H1 (cell line): Measurements from ENCODE around the gene NHS.

ENCODE experiments used
- ATF2 ChIP-seq: IDR thresholded peaks from 2 replicates; pipeline ENCODE4 v1.6.1; 2012; ENCODE audit warnings: low read length, inconsistent platforms
- CEBPB ChIP-seq: IDR thresholded peaks from 2 replicates; pipeline ENCODE4 v1.6.1; 2012; ENCODE audit warnings: low read depth, low read length
- CTCF ChIP-seq, 3 experiments: IDR thresholded peaks; 1 replicate in 2 of 3; 2 replicates in 1 of 3; pipeline versions ENCODE4 v1.5.1 to v1.6.1; 2011; ENCODE audit warnings: low read length in 3 of 3, mild to moderate bottlenecking in 3 of 3, inconsistent platforms in 2 of 3, low read depth in 1 of 3, moderate library complexity in 1 of 3; ENCODE audit not compliant: insufficient read depth in 1 of 3; ENCODE audit errors: control extremely low read depth in 1 of 3
- NRF1 ChIP-seq: IDR thresholded peaks from 2 replicates; pipeline ENCODE4 v1.6.1; 2011; ENCODE audit warnings: mild to moderate bottlenecking, low read depth, low read length, improper control_type of control experiment
- SIX5 ChIP-seq: IDR thresholded peaks from 2 replicates; pipeline ENCODE4 v1.6.1; 2011; ENCODE audit warnings: mild to moderate bottlenecking, low read depth, low read length
- TF ChIP-seq, protein P1 (sequence below): fragments of 300-600 bp; sonication (generic); IDR thresholded peaks from 2 replicates; pipeline ENCODE4 v1.7.1; 2012; ENCODE audit warnings: low read length, moderate library complexity, mild to moderate bottlenecking, inconsistent platforms; ENCODE audit not compliant: insufficient replicate concordance

GRCh38 chrX:17587366-17587765 is 212.4 kb downstream of the NHS start:
- no peak for TF ChIP-seq CTCF (IDR thresholded peaks at IDR 0.05; ENCODE audit: control extremely low read depth in 1 of 3, insufficient read depth in 1 of 3, low read depth in 1 of 3, low read length in 3 of 3)
- TF ChIP-seq ATF2 = no peak
- TF ChIP-seq, protein P1, sequence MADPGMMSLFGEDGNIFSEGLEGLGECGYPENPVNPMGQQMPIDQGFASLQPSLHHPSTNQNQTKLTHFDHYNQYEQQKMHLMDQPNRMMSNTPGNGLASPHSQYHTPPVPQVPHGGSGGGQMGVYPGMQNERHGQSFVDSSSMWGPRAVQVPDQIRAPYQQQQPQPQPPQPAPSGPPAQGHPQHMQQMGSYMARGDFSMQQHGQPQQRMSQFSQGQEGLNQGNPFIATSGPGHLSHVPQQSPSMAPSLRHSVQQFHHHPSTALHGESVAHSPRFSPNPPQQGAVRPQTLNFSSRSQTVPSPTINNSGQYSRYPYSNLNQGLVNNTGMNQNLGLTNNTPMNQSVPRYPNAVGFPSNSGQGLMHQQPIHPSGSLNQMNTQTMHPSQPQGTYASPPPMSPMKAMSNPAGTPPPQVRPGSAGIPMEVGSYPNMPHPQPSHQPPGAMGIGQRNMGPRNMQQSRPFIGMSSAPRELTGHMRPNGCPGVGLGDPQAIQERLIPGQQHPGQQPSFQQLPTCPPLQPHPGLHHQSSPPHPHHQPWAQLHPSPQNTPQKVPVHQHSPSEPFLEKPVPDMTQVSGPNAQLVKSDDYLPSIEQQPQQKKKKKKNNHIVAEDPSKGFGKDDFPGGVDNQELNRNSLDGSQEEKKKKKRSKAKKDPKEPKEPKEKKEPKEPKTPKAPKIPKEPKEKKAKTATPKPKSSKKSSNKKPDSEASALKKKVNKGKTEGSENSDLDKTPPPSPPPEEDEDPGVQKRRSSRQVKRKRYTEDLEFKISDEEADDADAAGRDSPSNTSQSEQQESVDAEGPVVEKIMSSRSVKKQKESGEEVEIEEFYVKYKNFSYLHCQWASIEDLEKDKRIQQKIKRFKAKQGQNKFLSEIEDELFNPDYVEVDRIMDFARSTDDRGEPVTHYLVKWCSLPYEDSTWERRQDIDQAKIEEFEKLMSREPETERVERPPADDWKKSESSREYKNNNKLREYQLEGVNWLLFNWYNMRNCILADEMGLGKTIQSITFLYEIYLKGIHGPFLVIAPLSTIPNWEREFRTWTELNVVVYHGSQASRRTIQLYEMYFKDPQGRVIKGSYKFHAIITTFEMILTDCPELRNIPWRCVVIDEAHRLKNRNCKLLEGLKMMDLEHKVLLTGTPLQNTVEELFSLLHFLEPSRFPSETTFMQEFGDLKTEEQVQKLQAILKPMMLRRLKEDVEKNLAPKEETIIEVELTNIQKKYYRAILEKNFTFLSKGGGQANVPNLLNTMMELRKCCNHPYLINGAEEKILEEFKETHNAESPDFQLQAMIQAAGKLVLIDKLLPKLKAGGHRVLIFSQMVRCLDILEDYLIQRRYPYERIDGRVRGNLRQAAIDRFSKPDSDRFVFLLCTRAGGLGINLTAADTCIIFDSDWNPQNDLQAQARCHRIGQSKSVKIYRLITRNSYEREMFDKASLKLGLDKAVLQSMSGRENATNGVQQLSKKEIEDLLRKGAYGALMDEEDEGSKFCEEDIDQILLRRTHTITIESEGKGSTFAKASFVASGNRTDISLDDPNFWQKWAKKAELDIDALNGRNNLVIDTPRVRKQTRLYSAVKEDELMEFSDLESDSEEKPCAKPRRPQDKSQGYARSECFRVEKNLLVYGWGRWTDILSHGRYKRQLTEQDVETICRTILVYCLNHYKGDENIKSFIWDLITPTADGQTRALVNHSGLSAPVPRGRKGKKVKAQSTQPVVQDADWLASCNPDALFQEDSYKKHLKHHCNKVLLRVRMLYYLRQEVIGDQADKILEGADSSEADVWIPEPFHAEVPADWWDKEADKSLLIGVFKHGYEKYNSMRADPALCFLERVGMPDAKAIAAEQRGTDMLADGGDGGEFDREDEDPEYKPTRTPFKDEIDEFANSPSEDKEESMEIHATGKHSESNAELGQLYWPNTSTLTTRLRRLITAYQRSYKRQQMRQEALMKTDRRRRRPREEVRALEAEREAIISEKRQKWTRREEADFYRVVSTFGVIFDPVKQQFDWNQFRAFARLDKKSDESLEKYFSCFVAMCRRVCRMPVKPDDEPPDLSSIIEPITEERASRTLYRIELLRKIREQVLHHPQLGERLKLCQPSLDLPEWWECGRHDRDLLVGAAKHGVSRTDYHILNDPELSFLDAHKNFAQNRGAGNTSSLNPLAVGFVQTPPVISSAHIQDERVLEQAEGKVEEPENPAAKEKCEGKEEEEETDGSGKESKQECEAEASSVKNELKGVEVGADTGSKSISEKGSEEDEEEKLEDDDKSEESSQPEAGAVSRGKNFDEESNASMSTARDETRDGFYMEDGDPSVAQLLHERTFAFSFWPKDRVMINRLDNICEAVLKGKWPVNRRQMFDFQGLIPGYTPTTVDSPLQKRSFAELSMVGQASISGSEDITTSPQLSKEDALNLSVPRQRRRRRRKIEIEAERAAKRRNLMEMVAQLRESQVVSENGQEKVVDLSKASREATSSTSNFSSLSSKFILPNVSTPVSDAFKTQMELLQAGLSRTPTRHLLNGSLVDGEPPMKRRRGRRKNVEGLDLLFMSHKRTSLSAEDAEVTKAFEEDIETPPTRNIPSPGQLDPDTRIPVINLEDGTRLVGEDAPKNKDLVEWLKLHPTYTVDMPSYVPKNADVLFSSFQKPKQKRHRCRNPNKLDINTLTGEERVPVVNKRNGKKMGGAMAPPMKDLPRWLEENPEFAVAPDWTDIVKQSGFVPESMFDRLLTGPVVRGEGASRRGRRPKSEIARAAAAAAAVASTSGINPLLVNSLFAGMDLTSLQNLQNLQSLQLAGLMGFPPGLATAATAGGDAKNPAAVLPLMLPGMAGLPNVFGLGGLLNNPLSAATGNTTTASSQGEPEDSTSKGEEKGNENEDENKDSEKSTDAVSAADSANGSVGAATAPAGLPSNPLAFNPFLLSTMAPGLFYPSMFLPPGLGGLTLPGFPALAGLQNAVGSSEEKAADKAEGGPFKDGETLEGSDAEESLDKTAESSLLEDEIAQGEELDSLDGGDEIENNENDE = no peak
- TF ChIP-seq SIX5 = no peak
- TF ChIP-seq CEBPB = no peak
- no peak for TF ChIP-seq NRF1
